Measurements from ENCODE around the gene DDX28. TPM values are rescaled to one million over a fixed set of nuclear protein-coding genes. Genes with fewer than 3 reads are reported as not detected.

DDX28 gene, protein sequence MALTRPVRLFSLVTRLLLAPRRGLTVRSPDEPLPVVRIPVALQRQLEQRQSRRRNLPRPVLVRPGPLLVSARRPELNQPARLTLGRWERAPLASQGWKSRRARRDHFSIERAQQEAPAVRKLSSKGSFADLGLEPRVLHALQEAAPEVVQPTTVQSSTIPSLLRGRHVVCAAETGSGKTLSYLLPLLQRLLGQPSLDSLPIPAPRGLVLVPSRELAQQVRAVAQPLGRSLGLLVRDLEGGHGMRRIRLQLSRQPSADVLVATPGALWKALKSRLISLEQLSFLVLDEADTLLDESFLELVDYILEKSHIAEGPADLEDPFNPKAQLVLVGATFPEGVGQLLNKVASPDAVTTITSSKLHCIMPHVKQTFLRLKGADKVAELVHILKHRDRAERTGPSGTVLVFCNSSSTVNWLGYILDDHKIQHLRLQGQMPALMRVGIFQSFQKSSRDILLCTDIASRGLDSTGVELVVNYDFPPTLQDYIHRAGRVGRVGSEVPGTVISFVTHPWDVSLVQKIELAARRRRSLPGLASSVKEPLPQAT
- total RNA-seq (2014; rRNA removed; shearing (Covaris generic)) = 18.0 and 23.8 TPM in 2 replicates
- polyA plus RNA-seq (2016; fragmentation: Nextera tagmentation; extraction: Ambion mirVana) = 11.9 and 12.2 TPM in 2 replicates
- long read RNA-seq, transcript DDX28-201 (1 exons, 2,169 nt) = major isoform, 23 of 23 reads
- long read RNA-seq, partial matches to known transcripts = 0 of 23 reads
- long read RNA-seq, other reads (novel, unspliced or antisense) = 0 of 23 reads

DNA sequence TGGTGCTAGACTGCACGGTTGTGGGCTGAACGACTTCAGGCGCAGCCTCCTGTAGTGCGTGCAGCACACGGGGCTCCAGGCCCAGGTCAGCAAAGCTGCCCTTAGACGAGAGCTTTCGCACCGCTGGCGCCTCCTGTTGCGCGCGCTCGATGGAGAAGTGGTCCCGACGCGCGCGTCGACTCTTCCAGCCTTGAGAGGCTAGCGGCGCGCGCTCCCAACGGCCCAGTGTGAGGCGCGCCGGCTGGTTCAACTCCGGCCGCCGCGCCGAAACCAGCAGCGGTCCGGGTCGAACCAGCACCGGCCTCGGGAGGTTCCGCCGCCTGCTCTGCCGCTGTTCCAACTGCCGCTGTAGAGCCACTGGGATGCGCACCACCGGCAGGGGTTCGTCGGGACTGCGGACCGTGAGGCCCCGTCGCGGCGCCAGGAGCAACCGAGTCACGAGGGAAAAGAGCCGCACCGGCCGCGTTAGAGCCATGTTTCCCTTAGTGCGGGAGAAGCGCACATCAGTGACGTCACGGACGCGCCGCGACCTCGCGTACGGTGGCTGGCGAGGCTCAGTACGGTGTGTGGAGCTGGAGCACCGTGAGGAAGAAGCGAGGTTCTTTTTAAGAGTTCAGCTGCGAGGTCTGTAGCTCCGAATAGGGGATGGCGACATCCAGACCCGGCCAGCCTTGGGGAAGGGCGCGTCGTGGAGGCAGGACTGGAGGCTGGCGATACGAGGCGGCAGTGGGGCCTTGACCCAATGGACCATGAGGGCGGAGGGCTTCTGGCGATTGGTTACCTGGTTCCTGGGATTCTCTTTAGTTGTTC lies at the start of gene DDX28, which contains the start of gene DUS2:
TSS of gene DDX28 (minus strand) at position 505 of the 810 bp plus-strand sequence. CDS start at position 475, 30 bp downstream.
TSS of gene DUS2 (plus strand) at position 557 of the 810 bp plus-strand sequence. CDS start 14,740 bp downstream, outside the sequence.
- Histone ChIP-seq H3K4me3 (peak within 1 kb of the TSS; percentile 99), H3K9me2 (ENCODE audit: insufficient read depth) (no peaks in the 10 kb centered on the region), H2AFZ (peak within 1 kb of the TSS; percentile 97), H3K27ac (ENCODE audit: low read depth) (peak within 1 kb of the TSS; percentile 97), H3K36me3 (ENCODE audit: insufficient read depth) (no peaks in the 10 kb centered on the region), H3K79me2 (replicated peaks; ENCODE audit: insufficient read depth) (peaks cover 33% of the 10 kb centered on the region), H3F3A (replicated peaks; ENCODE audit: low read depth) (peaks cover 6% of the 10 kb centered on the region; the same call in 1 of the 2 replicates), H4K20me1 (replicated peaks; ENCODE audit: insufficient read depth) (no peaks in the 10 kb centered on the region; the same call in 1 of the 2 replicates), H3K4me2 (peak within 1 kb of the TSS; percentile 99), H3K27me3 (ENCODE audit: insufficient read depth) (no peaks in the 10 kb centered on the region), H3K4me1 (ENCODE audit: insufficient read depth) (peaks cover 15% of the 10 kb centered on the region; the same call in 1 of the 2 replicates)
- Mint-ChIP-seq H3K4me1 (peaks cover 11% of the 10 kb centered on the region; the same call in 2 of the 3 replicates), H3K4me3 (peak within 1 kb of the TSS; percentile 100), H3K9me3 (no peaks in the 10 kb centered on the region; the same call in 2 of the 3 replicates), H3K27me3 (ENCODE audit: insufficient read depth, low read depth, poor library complexity) (peaks cover 3% of the 10 kb centered on the region), H3K27ac (peak within 1 kb of the TSS; percentile 99), H3K36me3 (ENCODE audit: low read depth) (peaks cover 25% of the 10 kb centered on the region)
- DNase-seq (ENCODE audit: low spot score) (peak; percentile 96), ATAC-seq (peak; percentile 89)
- TF ChIP-seq EZH2 (IDR thresholded peaks at IDR 0.05; ENCODE audit: low read depth, unreplicated experiment) = no peak
- TF ChIP-seq POLR2AphosphoS5 (IDR thresholded peaks at IDR 0.05; ENCODE audit: low read depth) = peak; percentile 86
- TF ChIP-seq, protein P1, sequence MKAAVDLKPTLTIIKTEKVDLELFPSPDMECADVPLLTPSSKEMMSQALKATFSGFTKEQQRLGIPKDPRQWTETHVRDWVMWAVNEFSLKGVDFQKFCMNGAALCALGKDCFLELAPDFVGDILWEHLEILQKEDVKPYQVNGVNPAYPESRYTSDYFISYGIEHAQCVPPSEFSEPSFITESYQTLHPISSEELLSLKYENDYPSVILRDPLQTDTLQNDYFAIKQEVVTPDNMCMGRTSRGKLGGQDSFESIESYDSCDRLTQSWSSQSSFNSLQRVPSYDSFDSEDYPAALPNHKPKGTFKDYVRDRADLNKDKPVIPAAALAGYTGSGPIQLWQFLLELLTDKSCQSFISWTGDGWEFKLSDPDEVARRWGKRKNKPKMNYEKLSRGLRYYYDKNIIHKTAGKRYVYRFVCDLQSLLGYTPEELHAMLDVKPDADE (IDR thresholded peaks at IDR 0.05) = peak; percentile 84
- TF ChIP-seq ZNF114 (CRISPR knock-in tag; IDR thresholded peaks at IDR 0.05) = no peak
- TF ChIP-seq CREB1 (CRISPR knock-in tag; IDR thresholded peaks at IDR 0.05; ENCODE audit: low read depth) = peak; percentile 99

DNA sequence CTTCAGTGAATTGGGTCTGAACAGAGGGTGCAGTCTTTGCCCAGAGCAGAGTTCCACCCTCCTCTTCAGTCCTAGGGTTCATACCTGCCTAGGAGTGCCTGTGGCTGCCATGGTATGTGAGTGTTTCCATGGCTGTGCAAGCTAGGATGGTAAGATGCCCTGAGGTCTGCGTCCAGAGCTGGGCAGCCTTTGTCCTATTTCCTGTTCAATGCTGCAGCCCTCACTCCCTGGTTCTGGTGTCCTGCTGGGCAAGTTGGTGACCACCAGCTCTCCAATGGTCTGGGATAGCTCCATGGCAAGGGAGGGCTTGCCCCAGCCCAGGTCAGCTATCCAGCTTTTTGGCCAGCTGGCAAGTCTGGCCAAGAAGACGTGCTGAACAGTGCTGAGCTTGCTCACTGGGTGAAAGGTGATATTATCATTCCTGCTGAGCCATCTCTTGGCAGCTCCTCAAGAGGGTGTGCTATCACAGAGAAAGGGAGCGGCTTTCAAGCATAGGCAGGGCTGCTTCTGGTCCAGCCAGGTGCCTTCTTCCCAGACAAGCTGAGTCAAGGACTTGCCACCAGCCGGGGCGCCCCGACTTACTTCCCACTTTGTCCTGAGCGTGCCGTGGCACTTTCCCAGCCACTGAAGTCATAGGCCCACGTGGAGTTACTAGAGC lies 49.1 kb upstream of the DDX28 start:
- H3K36me3 ChIP-seq (ENCODE audit: insufficient read depth) = no peaks in the 10 kb centered on the region
- H3K79me2 ChIP-seq (replicated peaks; ENCODE audit: insufficient read depth) = no peaks in the 10 kb centered on the region
- H3K4me1 ChIP-seq (ENCODE audit: insufficient read depth) = no peaks in the 10 kb centered on the region
- H3K9me2 ChIP-seq (ENCODE audit: insufficient read depth) = no peaks in the 10 kb centered on the region
- no peaks in the 10 kb centered on the region for H3K9me3 Mint-ChIP-seq
- no peak overlapping the region for H3K4me3 ChIP-seq
- no peaks in the 10 kb centered on the region for H3F3A ChIP-seq (replicated peaks; ENCODE audit: low read depth)
- H2AFZ ChIP-seq = no peak overlapping the region
- no peaks in the 10 kb centered on the region for H3K4me1 Mint-ChIP-seq
- H3K36me3 Mint-ChIP-seq (ENCODE audit: low read depth) = peaks cover 41% of the 10 kb centered on the region
- H3K4me3 Mint-ChIP-seq = no peak overlapping the region
- H3K27me3 Mint-ChIP-seq (ENCODE audit: insufficient read depth, low read depth, poor library complexity) = peaks cover 7% of the 10 kb centered on the region
- H3K27ac Mint-ChIP-seq = no peak overlapping the region
- H3K4me2 ChIP-seq = no peak overlapping the region
- no peak overlapping the region for H3K27ac ChIP-seq (ENCODE audit: low read depth)
- TF ChIP-seq, protein P2, sequence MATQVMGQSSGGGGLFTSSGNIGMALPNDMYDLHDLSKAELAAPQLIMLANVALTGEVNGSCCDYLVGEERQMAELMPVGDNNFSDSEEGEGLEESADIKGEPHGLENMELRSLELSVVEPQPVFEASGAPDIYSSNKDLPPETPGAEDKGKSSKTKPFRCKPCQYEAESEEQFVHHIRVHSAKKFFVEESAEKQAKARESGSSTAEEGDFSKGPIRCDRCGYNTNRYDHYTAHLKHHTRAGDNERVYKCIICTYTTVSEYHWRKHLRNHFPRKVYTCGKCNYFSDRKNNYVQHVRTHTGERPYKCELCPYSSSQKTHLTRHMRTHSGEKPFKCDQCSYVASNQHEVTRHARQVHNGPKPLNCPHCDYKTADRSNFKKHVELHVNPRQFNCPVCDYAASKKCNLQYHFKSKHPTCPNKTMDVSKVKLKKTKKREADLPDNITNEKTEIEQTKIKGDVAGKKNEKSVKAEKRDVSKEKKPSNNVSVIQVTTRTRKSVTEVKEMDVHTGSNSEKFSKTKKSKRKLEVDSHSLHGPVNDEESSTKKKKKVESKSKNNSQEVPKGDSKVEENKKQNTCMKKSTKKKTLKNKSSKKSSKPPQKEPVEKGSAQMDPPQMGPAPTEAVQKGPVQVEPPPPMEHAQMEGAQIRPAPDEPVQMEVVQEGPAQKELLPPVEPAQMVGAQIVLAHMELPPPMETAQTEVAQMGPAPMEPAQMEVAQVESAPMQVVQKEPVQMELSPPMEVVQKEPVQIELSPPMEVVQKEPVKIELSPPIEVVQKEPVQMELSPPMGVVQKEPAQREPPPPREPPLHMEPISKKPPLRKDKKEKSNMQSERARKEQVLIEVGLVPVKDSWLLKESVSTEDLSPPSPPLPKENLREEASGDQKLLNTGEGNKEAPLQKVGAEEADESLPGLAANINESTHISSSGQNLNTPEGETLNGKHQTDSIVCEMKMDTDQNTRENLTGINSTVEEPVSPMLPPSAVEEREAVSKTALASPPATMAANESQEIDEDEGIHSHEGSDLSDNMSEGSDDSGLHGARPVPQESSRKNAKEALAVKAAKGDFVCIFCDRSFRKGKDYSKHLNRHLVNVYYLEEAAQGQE (IDR thresholded peaks at IDR 0.05; ENCODE audit: unreplicated experiment) = no peak
- TF ChIP-seq EZH2phosphoT487 (IDR thresholded peaks at IDR 0.05; ENCODE audit: unreplicated experiment) = no peak
- TF ChIP-seq, protein P3, sequence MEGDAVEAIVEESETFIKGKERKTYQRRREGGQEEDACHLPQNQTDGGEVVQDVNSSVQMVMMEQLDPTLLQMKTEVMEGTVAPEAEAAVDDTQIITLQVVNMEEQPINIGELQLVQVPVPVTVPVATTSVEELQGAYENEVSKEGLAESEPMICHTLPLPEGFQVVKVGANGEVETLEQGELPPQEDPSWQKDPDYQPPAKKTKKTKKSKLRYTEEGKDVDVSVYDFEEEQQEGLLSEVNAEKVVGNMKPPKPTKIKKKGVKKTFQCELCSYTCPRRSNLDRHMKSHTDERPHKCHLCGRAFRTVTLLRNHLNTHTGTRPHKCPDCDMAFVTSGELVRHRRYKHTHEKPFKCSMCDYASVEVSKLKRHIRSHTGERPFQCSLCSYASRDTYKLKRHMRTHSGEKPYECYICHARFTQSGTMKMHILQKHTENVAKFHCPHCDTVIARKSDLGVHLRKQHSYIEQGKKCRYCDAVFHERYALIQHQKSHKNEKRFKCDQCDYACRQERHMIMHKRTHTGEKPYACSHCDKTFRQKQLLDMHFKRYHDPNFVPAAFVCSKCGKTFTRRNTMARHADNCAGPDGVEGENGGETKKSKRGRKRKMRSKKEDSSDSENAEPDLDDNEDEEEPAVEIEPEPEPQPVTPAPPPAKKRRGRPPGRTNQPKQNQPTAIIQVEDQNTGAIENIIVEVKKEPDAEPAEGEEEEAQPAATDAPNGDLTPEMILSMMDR (conservative IDR thresholded peaks at IDR 0.05; ENCODE audit: low read depth in 2 of 2) = no peak
- no peaks in the 10 kb centered on the region; the same call in none of the 2 replicates for H4K20me1 ChIP-seq (replicated peaks; ENCODE audit: insufficient read depth)
- H3K27me3 ChIP-seq (ENCODE audit: insufficient read depth) = no peaks in the 10 kb centered on the region
- no peak for ATAC-seq
- no peak for DNase-seq (ENCODE audit: low spot score)

All from GM23338 (cell line).